A549 (cell line): Measurements from ENCODE around the gene NCDN. TPM values are rescaled to one million over a fixed set of nuclear protein-coding genes. Genes with fewer than 3 reads are reported as not detected.

Source experiments
- ATAC-seq, 2 experiments: fragments of 200-7000 bp in 1 of 2; fragments of >200 bp in 1 of 2; cut with Nextera tagmentation in 1 of 2; cut with Tn5 transposase in 1 of 2; 3 replicates each; pipeline versions ENCODE4 v1.8.0 to v1.9.1; 2018 to 2020; ENCODE audit warnings: mild to moderate bottlenecking in 1 of 2, moderate library complexity in 1 of 2
- CTCF ChIA-PET: fragments of 300-600 bp; sonication (Branson Sonifier 250); formaldehyde crosslinking; extraction: SDS; loops from one replicate; lab custom pipeline; 2021; ENCODE audit warnings: antibody characterized with exemption, inconsistent platforms; lab: Yijun Ruan, JAX
- POLR2A ChIA-PET: fragments of 350-600 bp; formaldehyde crosslinking; extraction: SDS; loops from one replicate; lab custom pipeline; 2021; ENCODE audit warnings: antibody characterized with exemption, inconsistent platforms; lab: Yijun Ruan, JAX
- DNase-seq, 2 experiments: peaks; one replicate each; pipeline versions ENCODE4 v3.0.0 to v3.0.0-alpha.2; 2011 to 2016; ENCODE audit warnings: low read depth in 1 of 2, low spot score in 1 of 2
- FAIRE-seq: peaks from 2 replicates; lab custom pipeline; 2011; peaks lifted over from hg19 to GRCh38; lab: Jason Lieb, UNC
- H3K27ac ChIP-seq, 2 experiments: fragments of >200 bp; sonication (Bioruptor Twin); formaldehyde crosslinking; 3 replicates each; pipeline ENCODE4 v1.5.1; 2016 to 2017
- H3K4me1 ChIP-seq: fragments of >200 bp; sonication (Bioruptor Twin); formaldehyde crosslinking; 3 replicates; pipeline ENCODE4 v1.6.1; 2016
- H3K4me2 ChIP-seq: fragments of >200 bp; sonication (Bioruptor Twin); formaldehyde crosslinking; 3 replicates; pipeline ENCODE4 v1.6.1; 2016
- H3K4me3 ChIP-seq: fragments of >200 bp; sonication (Bioruptor Twin); formaldehyde crosslinking; 3 replicates; pipeline ENCODE4 v1.5.1; 2016
- H3K9me3 ChIP-seq: fragments of >200 bp; sonication (Bioruptor Twin); formaldehyde crosslinking; 3 replicates; pipeline ENCODE4 v1.6.1; 2016
- CEBPB ChIP-seq, 2 experiments: fragments of >200 bp in 1 of 2; sonication (Bioruptor Twin) in 1 of 2; formaldehyde crosslinking in 1 of 2; IDR thresholded peaks; 2 replicates each; pipeline ENCODE4 v1.6.1; 2012 to 2016
- CHD2 ChIP-seq: fragments of 150-350 bp; IDR thresholded peaks from 2 replicates; pipeline ENCODE4 v1.6.1; 2014; ENCODE audit warnings: low read length; ENCODE audit not compliant: partially characterized antibody
- CTCF ChIP-seq: fragments of >200 bp; sonication (Bioruptor Twin); formaldehyde crosslinking; IDR thresholded peaks from 3 replicates; pipeline ENCODE4 v1.5.1; 2016
- E2F6 ChIP-seq: IDR thresholded peaks from 2 replicates; pipeline ENCODE4 v1.6.1; 2012; ENCODE audit warnings: low read depth, borderline replicate concordance
- ESRRA ChIP-seq: fragments of 150-350 bp; IDR thresholded peaks from 2 replicates; pipeline ENCODE4 v1.6.1; 2014; ENCODE audit warnings: mild to moderate bottlenecking, low read length, borderline replicate concordance
- FOSL2 ChIP-seq, 2 experiments: fragments of 450-650 bp in 1 of 2; fragments of >200 bp in 1 of 2; sonication (Bioruptor Twin) in 1 of 2; formaldehyde crosslinking; IDR thresholded peaks; 2 replicates each; pipeline versions ENCODE4 v1.5.0 to v1.6.1; 2016 to 2020; ENCODE audit warnings: mild to moderate bottlenecking in 1 of 2, moderate library complexity in 1 of 2
- GATA3 ChIP-seq: IDR thresholded peaks from 2 replicates; pipeline ENCODE4 v1.6.1; 2012; ENCODE audit warnings: borderline replicate concordance
- HEYL ChIP-seq: fragments of 250-450 bp; sonication (Bioruptor Pico); IDR thresholded peaks from 2 replicates; pipeline ENCODE4 v1.8.0; 2021; ENCODE audit warnings: mild to moderate bottlenecking, moderate library complexity
- MAZ ChIP-seq: fragments of 150-350 bp; IDR thresholded peaks from 2 replicates; pipeline ENCODE4 v1.6.1; 2014; ENCODE audit warnings: antibody characterized with exemption, low read depth, low read length, borderline replicate concordance
- RAD21 ChIP-seq, 2 experiments: fragments of >200 bp in 1 of 2; sonication (Bioruptor Twin) in 1 of 2; formaldehyde crosslinking in 1 of 2; IDR thresholded peaks in 1 of 2; conservative IDR thresholded peaks in 1 of 2; 2 replicates in 1 of 2; 3 replicates in 1 of 2; pipeline ENCODE4 v1.6.1; 2012 to 2018; ENCODE audit warnings: inconsistent platforms in 1 of 2
- RNF2 ChIP-seq: fragments of 200-600 bp; sonication (generic); IDR thresholded peaks from 2 replicates; pipeline ENCODE4 v1.6.1; 2016; ENCODE audit warnings: low read depth, mild to moderate bottlenecking, antibody characterized with exemption, moderate library complexity, borderline replicate concordance
- SMC3 ChIP-seq: fragments of >200 bp; sonication (Bioruptor Twin); formaldehyde crosslinking; IDR thresholded peaks from 3 replicates; pipeline ENCODE4 v1.6.1; 2018; ENCODE audit warnings: inconsistent platforms
- SREBF2 ChIP-seq: fragments of 450-650 bp; IDR thresholded peaks from 2 replicates; pipeline ENCODE4 v1.6.1; 2014; ENCODE audit warnings: mild to moderate bottlenecking, moderate library complexity
- WGBS: methylation state at CpG from one replicate; pipeline ENCODE4 v1.1.6; 2017; ENCODE audit errors: missing lambda C conversion rate; 5-methylcytosine and 5-hydroxymethylcytosine counted together
- polyA plus RNA-seq, 4 experiments: library from polyadenylated mRNA; depleted of rRNA in 3 of 4; stranded (reverse); fragments of >200 nt; fragmentation: RNase III in 1 of 4; extraction: RNeasy Plus Mini Kit Qiagen cat#74134 plus additional on column Dnase treatment in 1 of 4; gene quantifications; 2 replicates in 3 of 4; 3 replicates in 1 of 4; pipeline ENCODE4 v1.2.3, GENCODE V29; 2011 to 2017

NCDN gene
- polyA plus RNA-seq, 2 of the 4 experiments (the other 2 are of a cell fraction), result 7.0 to 16.8 TPM

GRCh38 chr1:35559317-35559944 lies 1.8 kb downstream of the NCDN start (continued):
- TF ChIP-seq CTCF, result no peak
- no peak for TF ChIP-seq SMC3
- TF ChIP-seq MAZ, result no peak
- no peak for TF ChIP-seq GATA3
- no peak for TF ChIP-seq SREBF2
- TF ChIP-seq, all 56 proteins: peak for 0

- no peak for FAIRE-seq
- ATAC-seq, result no peak
- no peak for DNase-seq
- Histone ChIP-seq H3K4me1 (peaks cover 18% of the 10 kb centered on the region; the same call in 2 of the 3 replicates), H3K4me2 (no peak overlapping the region), H3K27ac (no peak overlapping the region), H3K9me3 (no peaks in the 10 kb centered on the region), H3K4me3 (no peak overlapping the region)
- ChIA-PET CTCF (interaction anchor here (1.4 to 3.4 kb wide), 5 partner anchors 8 to 215 kb away, joined by 4 to 15 read pairs (median 7); partner anchors contain the start of gene TFAP2E), POLR2A (no interaction called here)
- TF ChIP-seq E2F6 (no peak), CEBPB (IDR thresholded peaks at IDR 0.05) (no peak), FOSL2 (IDR thresholded peaks at IDR 0.05) (no peak), FOSL2 (CRISPR knock-in tag; IDR thresholded peaks at IDR 0.05) (no peak), RAD21 (conservative IDR thresholded peaks at IDR 0.05 in 1 of 2, IDR thresholded peaks at IDR 0.05 in 1 of 2) (no peak), CTCF (no peak), ESRRA (no peak)
- WGBS, result 94% methylated on average over 16 of the region's 44 CpGs
Measured at GRCh38 chr1:35560256-35561225, 2.9 kb downstream of the NCDN start.

GRCh38 chr1:35561297-35561971 lies 3.8 kb downstream of the NCDN start:
- DNase-seq (no peak), ATAC-seq (no peak), FAIRE-seq (no peak)
- TF ChIP-seq HEYL (CRISPR knock-in tag), result no peak
- no peak for TF ChIP-seq SREBF2
- TF ChIP-seq RNF2, result no peak
- TF ChIP-seq CHD2, result no peak
- no peak overlapping the region for H3K4me2 ChIP-seq
- no peak overlapping the region for H3K4me3 ChIP-seq
- no peak overlapping the region for H3K27ac ChIP-seq
- POLR2A ChIA-PET, result no interaction called here
- no peaks in the 10 kb centered on the region for H3K9me3 ChIP-seq
- H3K4me1 ChIP-seq, result peaks cover 9% of the 10 kb centered on the region; the same call in 2 of the 3 replicates
- CTCF ChIA-PET, result interaction anchor here (1.0 to 3.4 kb wide), 8 partner anchors 7 to 214 kb away, joined by 3 to 15 read pairs (median 6); partner anchors contain the start of gene TFAP2E
- WGBS, result 86% methylated on average over 11 of the region's 11 CpGs
